SK-N-SH (cell line): Measurements from ENCODE around the gene RNF8. TPM values are rescaled to one million over a fixed set of nuclear protein-coding genes. Genes with fewer than 3 reads are reported as not detected.
"Not testable (repeated sequence)": the region's sequence is repeated elsewhere in the genome, so short reads cannot be mapped to it uniquely, and the experiment has no call there.

ENCODE experiments used
- CTCF ChIA-PET: fragments of 300-600, 350-600 bp; formaldehyde crosslinking; extraction: SDS; loops from one replicate; lab custom pipeline; 2021; lab: Yijun Ruan, JAX
- POLR2A ChIA-PET: fragments of 350-600 bp; sonication (Branson Sonifier 250); formaldehyde crosslinking; extraction: SDS; loops from one replicate; lab custom pipeline; 2020; ENCODE audit warnings: antibody characterized with exemption, inconsistent platforms; lab: Yijun Ruan, JAX
- DNase-seq: peaks from one replicate; pipeline ENCODE4 v3.0.0; 2012
- H2AFZ ChIP-seq: fragments of 200-600 bp; sonication (generic); 2 replicates; pipeline ENCODE4 v1.8.1; 2016; ENCODE audit warnings: antibody characterized with exemption, mild to moderate bottlenecking, low read depth
- H3F3A ChIP-seq: fragments of 200-600 bp; sonication (generic); replicated peaks from 2 replicates; pipeline ENCODE3; 2016; ENCODE audit warnings: antibody characterized with exemption, mild to moderate bottlenecking; ENCODE audit not compliant: insufficient read depth
- H3K27ac ChIP-seq, 2 experiments: fragments of 200-500 bp in 1 of 2; fragments of 200-600 bp in 1 of 2; sonication (Bioruptor generic) in 1 of 2; sonication (generic), shearing (Covaris generic) in 1 of 2; 2 replicates each; pipeline versions ENCODE4 v1.5.1 to v1.6.1; 2014 to 2016; ENCODE audit warnings: low read depth in 2 of 2, inconsistent platforms in 1 of 2, low read length in 1 of 2, mild to moderate bottlenecking in 1 of 2, mixed read lengths in 1 of 2
- H3K27me3 ChIP-seq: fragments of 200-600 bp; sonication (generic), shearing (Covaris generic); 2 replicates; pipeline ENCODE4 v1.6.1; 2016; ENCODE audit warnings: mixed run types; ENCODE audit not compliant: insufficient read depth
- H3K36me3 ChIP-seq, 2 experiments: fragments of 200-500 bp in 1 of 2; fragments of 200-600 bp in 1 of 2; sonication (Bioruptor generic) in 1 of 2; sonication (generic) in 1 of 2; replicated peaks in 1 of 2; 2 replicates each; pipeline versions ENCODE3 to v1.5.1; 2014 to 2016; ENCODE audit warnings: low read length in 1 of 2, mild to moderate bottlenecking in 1 of 2; ENCODE audit not compliant: insufficient read depth in 2 of 2, control insufficient read depth in 1 of 2
- H3K4me1 ChIP-seq, 2 experiments: fragments of 200-500 bp in 1 of 2; fragments of 200-600 bp in 1 of 2; sonication (Bioruptor generic) in 1 of 2; sonication (generic), shearing (Covaris generic) in 1 of 2; 2 replicates each; pipeline versions ENCODE4 v1.5.1 to v1.6.1; 2014 to 2016; ENCODE audit warnings: low read depth in 1 of 2, low read length in 1 of 2, mixed run types in 1 of 2; ENCODE audit not compliant: insufficient read depth in 2 of 2, control insufficient read depth in 1 of 2
- H3K4me2 ChIP-seq: fragments of 200-600 bp; sonication (generic), shearing (Covaris generic); 2 replicates; pipeline ENCODE4 v1.6.1; 2017; ENCODE audit warnings: mixed run types
- H3K4me3 ChIP-seq, 2 experiments: fragments of 200-500 bp in 1 of 2; fragments of 200-600 bp in 1 of 2; sonication (Bioruptor generic) in 1 of 2; sonication (generic), shearing (Covaris generic) in 1 of 2; 2 replicates each; pipeline versions ENCODE4 v1.5.1 to v1.8.1; 2014 to 2016; ENCODE audit warnings: low read depth in 2 of 2, inconsistent platforms in 1 of 2, low read length in 1 of 2, mild to moderate bottlenecking in 1 of 2, mixed read lengths in 1 of 2, moderate library complexity in 1 of 2
- H3K79me2 ChIP-seq: fragments of 200-600 bp; sonication (generic); 2 replicates; pipeline ENCODE4 v1.8.1; 2017; ENCODE audit warnings: mild to moderate bottlenecking; ENCODE audit not compliant: insufficient read depth
- H3K9ac ChIP-seq: fragments of 200-600 bp; sonication (generic); 2 replicates; pipeline ENCODE4 v1.6.1; 2017; ENCODE audit warnings: mixed run types
- H3K9me2 ChIP-seq: fragments of 200-600 bp; sonication (generic); 2 replicates; pipeline ENCODE4 v1.6.1; 2017; ENCODE audit warnings: mixed run types
- H3K9me3 ChIP-seq: fragments of 200-600 bp; sonication (generic); 2 replicates; pipeline ENCODE4 v1.6.1; 2017; ENCODE audit warnings: mixed run types, mild to moderate bottlenecking, moderate library complexity
- H4K20me1 ChIP-seq: fragments of 200-600 bp; sonication (generic); 2 replicates; pipeline ENCODE4 v1.6.1; 2017; ENCODE audit warnings: mild to moderate bottlenecking, mixed run types; ENCODE audit not compliant: insufficient read depth
- FOSL2 ChIP-seq: IDR thresholded peaks from 2 replicates; pipeline ENCODE4 v1.4.0; 2012; ENCODE audit warnings: low read depth, mild to moderate bottlenecking, moderate library complexity, borderline replicate concordance
- RAD21 ChIP-seq: IDR thresholded peaks from 2 replicates; pipeline ENCODE4 v1.6.1; 2012; ENCODE audit warnings: mild to moderate bottlenecking, low read length
- RFX5 ChIP-seq: IDR thresholded peaks from 2 replicates; pipeline ENCODE4 v1.6.1; 2012; ENCODE audit warnings: mild to moderate bottlenecking, improper control_type of control experiment, low read length
- TAF1 ChIP-seq: IDR thresholded peaks from 2 replicates; pipeline ENCODE4 v1.6.1; 2012; ENCODE audit warnings: low read depth, mild to moderate bottlenecking, low read length, moderate library complexity, borderline replicate concordance
- TCF12 ChIP-seq: IDR thresholded peaks from 2 replicates; pipeline ENCODE4 v1.4.0; 2012
- WGBS: methylation state at CpG from one replicate; pipeline ENCODE4 v1.1.6; 2017; ENCODE audit warnings: low lambda C conversion rate; 5-methylcytosine and 5-hydroxymethylcytosine counted together
- polyA plus RNA-seq, 3 experiments: library from polyadenylated mRNA; depleted of rRNA; stranded (reverse); fragments of >200 nt; gene quantifications; 2 replicates each; pipeline ENCODE4 v1.2.3, GENCODE V29; 2012
- small RNA-seq, 7 experiments: library from RNA; depleted of rRNA; stranded (forward); fragments of <200 nt; gene quantifications; one replicate each; pipeline ENCODE3, GENCODE V24; 2012
- TF ChIP-seq, protein P1 (sequence below): fragments of 150-350 bp; IDR thresholded peaks from 2 replicates; pipeline ENCODE4 v1.6.1; 2017; ENCODE audit warnings: antibody characterized with exemption, low read length, low read depth, borderline replicate concordance
- TF ChIP-seq, protein P2 (sequence below): IDR thresholded peaks from 2 replicates; pipeline ENCODE4 v1.4.0; 2012; ENCODE audit warnings: low read depth

Gene RNF8
- polyA plus RNA-seq, 1 of the 3 experiments (the other 2 are of a cell fraction): 21.7 TPM

DNA sequence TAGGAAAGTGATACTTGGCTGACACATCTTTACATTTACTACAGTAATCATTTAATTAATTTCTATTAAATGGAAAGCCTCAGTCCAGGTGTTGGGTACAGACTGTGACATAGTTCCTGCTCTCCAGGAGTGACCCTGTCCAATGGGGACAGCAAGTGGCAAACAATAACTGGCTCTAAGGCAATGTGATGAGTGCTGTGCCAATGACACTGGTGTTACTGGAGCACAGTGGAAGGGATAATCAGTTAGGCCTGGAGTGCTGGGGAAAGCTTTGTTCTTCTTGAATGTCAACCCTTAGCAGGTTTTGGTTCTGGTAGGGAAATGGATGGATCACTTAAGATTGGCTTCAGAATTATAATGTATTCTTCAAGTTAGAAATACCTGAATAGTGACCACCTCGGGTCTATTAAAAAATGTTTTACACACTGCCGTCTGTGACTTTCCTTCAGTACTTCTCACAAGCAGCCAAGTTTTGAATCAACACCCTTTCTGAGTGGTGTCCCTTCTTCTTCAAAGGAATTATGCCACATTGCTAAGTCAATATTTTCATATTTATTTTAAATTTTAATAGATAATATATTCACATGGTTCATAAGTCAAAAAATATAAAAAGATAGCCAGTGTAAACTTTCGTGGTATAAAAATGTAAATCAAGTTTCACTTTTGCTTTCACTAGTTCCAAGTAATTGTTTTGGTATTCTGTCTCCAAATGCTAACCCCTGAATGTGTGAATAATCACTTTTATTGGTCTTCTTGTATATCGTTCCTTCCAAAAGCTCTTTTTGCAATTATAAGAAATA is 88.8 kb downstream of the RNF8 start (continued):
- TF ChIP-seq, protein P1, sequence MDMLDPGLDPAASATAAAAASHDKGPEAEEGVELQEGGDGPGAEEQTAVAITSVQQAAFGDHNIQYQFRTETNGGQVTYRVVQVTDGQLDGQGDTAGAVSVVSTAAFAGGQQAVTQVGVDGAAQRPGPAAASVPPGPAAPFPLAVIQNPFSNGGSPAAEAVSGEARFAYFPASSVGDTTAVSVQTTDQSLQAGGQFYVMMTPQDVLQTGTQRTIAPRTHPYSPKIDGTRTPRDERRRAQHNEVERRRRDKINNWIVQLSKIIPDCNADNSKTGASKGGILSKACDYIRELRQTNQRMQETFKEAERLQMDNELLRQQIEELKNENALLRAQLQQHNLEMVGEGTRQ: no peak
- TF ChIP-seq RFX5: no peak
- no peak for TF ChIP-seq TAF1
- TF ChIP-seq RAD21: no peak
- TF ChIP-seq, protein P2, sequence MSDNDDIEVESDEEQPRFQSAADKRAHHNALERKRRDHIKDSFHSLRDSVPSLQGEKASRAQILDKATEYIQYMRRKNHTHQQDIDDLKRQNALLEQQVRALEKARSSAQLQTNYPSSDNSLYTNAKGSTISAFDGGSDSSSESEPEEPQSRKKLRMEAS: no peak
- TF ChIP-seq FOSL2: no peak
- TF ChIP-seq TCF12: no peak

DNA sequence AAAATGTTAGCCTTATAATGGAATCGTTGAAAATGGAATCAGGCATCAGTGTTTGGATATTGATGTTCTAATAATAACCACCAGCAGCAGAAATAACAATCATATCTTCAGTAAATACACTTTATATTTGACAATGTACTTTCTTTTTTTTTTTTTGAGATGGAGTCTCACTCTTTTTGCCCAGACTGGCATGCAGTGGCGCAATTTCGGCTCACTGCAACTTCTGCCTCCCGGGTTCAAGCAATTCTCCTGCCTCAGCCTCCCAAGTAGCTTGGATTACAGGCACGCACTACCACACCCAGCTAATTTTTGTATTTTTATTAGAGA is 89.4 kb downstream of the RNF8 start:
- H3K9me3 ChIP-seq, H3K4me1 ChIP-seq, DNase-seq, H3K9me2 ChIP-seq, H4K20me1 ChIP-seq, H2AFZ ChIP-seq, CTCF ChIA-PET, H3K27me3 ChIP-seq, H3F3A ChIP-seq, H3K4me3 ChIP-seq, H3K9ac ChIP-seq, H3K4me2 ChIP-seq, H3K27ac ChIP-seq: not testable (repeated sequence)
- H3K79me2 ChIP-seq: peaks cover 17% of the 10 kb centered on the region
- POLR2A ChIA-PET: interaction anchor here (0.8 to 1.0 kb wide), 2 partner anchors 9 to 34 kb away, joined by 3 to 4 read pairs; no protein-coding TSS in a partner anchor
- peaks cover 58 to 62% of the 10 kb centered on the region in 2 experiments for H3K36me3 ChIP-seq
- 97% methylated on average over 5 of the region's 5 CpGs for WGBS

Small RNA genes lying within 50 kb of the gene (small RNA-seq; reads per million reads assigned to genes)
- 0 reads per million in 7 experiments for gene RN7SL273P

Other genes starting within 250 kb of the RNF8 start
- gene PIM1, start 183.8 kb upstream of the RNF8 start, polyA plus RNA-seq (2012; rRNA removed): 33.9 and 35.3 TPM in 2 replicates
- 5.3 and 5.5 TPM in 2 replicates for gene TBC1D22B, start 96.2 kb upstream of the RNF8 start, polyA plus RNA-seq (2012; rRNA removed)
- gene TMEM217, start 95.8 kb upstream of the RNF8 start, polyA plus RNA-seq (2012; rRNA removed): 1.5 and 2.0 TPM in 2 replicates
- gene CMTR1, start 79.2 kb downstream of the RNF8 start, polyA plus RNA-seq (2012; rRNA removed): 19.8 and 25.0 TPM in 2 replicates
- gene CCDC167, start 145.9 kb downstream of the RNF8 start, polyA plus RNA-seq (2012; rRNA removed): 49.1 and 63.2 TPM in 2 replicates